H1 (cell line): ENCODE measurements around the gene RARA. TPM values are rescaled to one million over a fixed set of nuclear protein-coding genes. Genes with fewer than 3 reads are reported as not detected.

Experiments
- PHF8 ChIP-seq: fragments of 200-600 bp; sonication (generic); conservative IDR thresholded peaks from 2 replicates; pipeline ENCODE4 v1.7.1; 2012; ENCODE audit warnings: low read depth, mild to moderate bottlenecking, inconsistent platforms, low read length, moderate library complexity
- RAD21 ChIP-seq, 2 experiments: IDR thresholded peaks in 1 of 2; conservative IDR thresholded peaks in 1 of 2; 2 replicates each; pipeline ENCODE4 v1.6.1; 2011; ENCODE audit warnings: low read depth in 2 of 2, low read length in 2 of 2, improper control_type of control experiment in 1 of 2, inconsistent platforms in 1 of 2, mild to moderate bottlenecking in 1 of 2, moderate library complexity in 1 of 2
- RFX5 ChIP-seq: IDR thresholded peaks from 2 replicates; pipeline ENCODE4 v1.6.1; 2011; ENCODE audit warnings: low read depth, low read length, improper control_type of control experiment, borderline replicate concordance
- SIN3A ChIP-seq, 2 experiments: IDR thresholded peaks in 1 of 2; conservative IDR thresholded peaks in 1 of 2; 2 replicates each; pipeline ENCODE4 v1.6.1; 2011 to 2012; ENCODE audit warnings: low read length in 2 of 2, improper control_type of control experiment in 1 of 2, low read depth in 1 of 2, mild to moderate bottlenecking in 1 of 2
- SRF ChIP-seq: IDR thresholded peaks from 2 replicates; pipeline ENCODE4 v1.6.1; 2011; ENCODE audit warnings: mild to moderate bottlenecking, low read depth, low read length, moderate library complexity
- TBP ChIP-seq: IDR thresholded peaks from 2 replicates; pipeline ENCODE4 v1.6.1; 2011; ENCODE audit warnings: low read depth, low read length, improper control_type of control experiment
- polyA plus RNA-seq, 7 experiments: library from polyadenylated mRNA; depleted of rRNA in 3 of 7; stranded (reverse) in 5 of 7; unstranded in 2 of 7; fragments of >200 nt in 5 of 7; fragments of 200-250 nt in 2 of 7; gene quantifications; 1 replicate in 5 of 7; 2 replicates in 1 of 7; 4 replicates in 1 of 7; pipeline versions ENCODE4 v1.2.1 to v1.2.3, GENCODE V29; 2011 to 2013; ENCODE audit warnings: missing spikeins in 2 of 7, mixed read lengths in 2 of 7
- total RNA-seq: library from RNA; stranded (reverse); fragmentation: NEBNext Ultra II Directional; extraction: Animal tissue kit (Norgen Biotek cat#: 25700); gene quantifications from 2 replicates; pipeline ENCODE4 v1.2.1, GENCODE V29; 2021

Gene RARA
- total and polyA plus RNA-seq, 2 of the 8 experiments (the other 6 are each of a cell fraction or from before 2014, with no cell fraction given): 4.4 to 16.5 TPM

DNA sequence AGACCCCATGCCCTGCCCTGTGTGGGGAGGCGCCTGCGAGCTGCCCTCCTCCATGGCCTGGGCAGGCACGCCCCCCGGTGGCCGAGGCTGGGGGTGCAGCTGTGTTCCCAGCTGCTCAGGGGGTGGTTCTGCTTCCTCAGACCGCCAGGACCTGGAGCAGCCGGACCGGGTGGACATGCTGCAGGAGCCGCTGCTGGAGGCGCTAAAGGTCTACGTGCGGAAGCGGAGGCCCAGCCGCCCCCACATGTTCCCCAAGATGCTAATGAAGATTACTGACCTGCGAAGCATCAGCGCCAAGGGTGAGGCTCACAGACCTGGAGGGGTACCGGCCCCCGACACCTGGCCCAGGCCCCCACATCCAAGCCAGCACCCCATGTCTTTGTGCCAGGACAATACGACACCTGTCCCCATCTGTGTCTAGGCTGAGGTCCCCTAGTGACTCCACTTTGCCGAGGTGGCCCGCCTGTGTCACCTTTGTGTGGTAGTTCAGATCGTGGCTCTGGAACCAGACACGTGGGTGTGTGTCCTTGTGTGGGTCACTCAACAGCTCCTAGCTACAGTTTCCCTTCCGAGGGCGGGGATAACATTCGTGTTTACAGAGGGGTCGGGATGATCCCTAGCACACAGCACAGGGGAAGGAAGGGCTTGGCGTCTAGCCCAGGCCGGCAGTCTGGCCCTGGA, 46.3 kb downstream of the RARA start (continued):
- TF ChIP-seq RAD21 (IDR thresholded peaks at IDR 0.05 in 1 of 2, conservative IDR thresholded peaks at IDR 0.05 in 1 of 2; ENCODE audit: low read depth in 2 of 2, low read length in 2 of 2) (peak; percentile 100), TBP (peak; percentile 18; the same call in 1 of the 2 replicates), RFX5 (no peak), SIN3A (conservative IDR thresholded peaks at IDR 0.05 in 1 of 2, IDR thresholded peaks at IDR 0.05 in 1 of 2; ENCODE audit: low read depth in 1 of 2, low read length in 2 of 2) (peak in 1 of 2 experiments; percentile 77; a peak in 2 of 4 replicates), PHF8 (no peak), SRF (0 out of 2 replicates have a peak, but pooled peaks have one; percentile 26)
